PC-3 (cell line): ENCODE data around the gene ICE1. TPM values are rescaled to one million over a fixed set of nuclear protein-coding genes. Genes with fewer than 3 reads are reported as not detected.

ENCODE experiments used
- ATAC-seq: fragments of 200-7000 bp; cut with Tn5 transposase; 2 replicates; pipeline ENCODE4 v1.9.1; 2020; ENCODE audit warnings: mild to moderate bottlenecking, moderate library complexity
- BruUV-seq: library from RNA; stranded (reverse); fragments of 400-500 nt; replicated peaks from 2 replicates; lab custom pipeline; 2021; lab: Mats Ljungman, UMichigan
- CTCF ChIA-PET: fragments of 300-600 bp; sonication (Branson Sonifier 250); formaldehyde crosslinking; loops from one replicate; lab custom pipeline; 2022; ENCODE audit warnings: antibody characterized with exemption; lab: Charles Lee
- POLR2A ChIA-PET: fragments of 300-600 bp; sonication (Branson Sonifier 250); formaldehyde crosslinking; loops from one replicate; lab custom pipeline; 2022; ENCODE audit warnings: antibody characterized with exemption; ENCODE audit not compliant: unreplicated experiment; lab: Charles Lee
- DNase-seq: peaks from one replicate; pipeline ENCODE4 v3.0.0-alpha.2; 2015
- H2AFZ ChIP-seq: fragments of 300-600 bp; sonication (generic); 2 replicates; pipeline ENCODE4 v1.6.0; 2016; ENCODE audit warnings: antibody characterized with exemption, low read length
- H3F3A ChIP-seq: fragments of 300-600 bp; sonication (generic); one replicate; pipeline ENCODE4 v1.6.0; 2017; ENCODE audit warnings: antibody characterized with exemption, low read length, control low read depth, mild to moderate bottlenecking; ENCODE audit not compliant: unreplicated experiment
- H3K27ac ChIP-seq: fragments of 300-600 bp; sonication (generic); 2 replicates; pipeline ENCODE4 v1.5.1; 2016; ENCODE audit warnings: mild to moderate bottlenecking, low read length
- H3K27me3 ChIP-seq: fragments of 300-600 bp; sonication (generic); 2 replicates; pipeline ENCODE4 v1.6.1; 2016; ENCODE audit warnings: low read length, mixed read lengths
- H3K36me3 ChIP-seq: fragments of 300-600 bp; sonication (generic); 2 replicates; pipeline ENCODE4 v1.6.1; 2016; ENCODE audit warnings: low read depth, mixed run types, low read length, mixed read lengths
- H3K4me1 ChIP-seq: fragments of 300-600 bp; sonication (generic); 2 replicates; pipeline ENCODE4 v1.5.1; 2016; ENCODE audit warnings: low read length; ENCODE audit not compliant: insufficient read depth
- H3K4me2 ChIP-seq: fragments of 300-600 bp; sonication (generic); 2 replicates; pipeline ENCODE4 v1.6.0; 2016; ENCODE audit warnings: low read length
- H3K4me3 ChIP-seq: fragments of 300-600 bp; sonication (generic); 2 replicates; pipeline ENCODE4 v1.5.1; 2016; ENCODE audit warnings: mild to moderate bottlenecking, low read length, mixed read lengths
- H3K79me2 ChIP-seq: fragments of 300-600 bp; sonication (generic); 2 replicates; pipeline ENCODE4 v1.6.1; 2017; ENCODE audit warnings: low read length, mixed read lengths
- H3K9ac ChIP-seq: fragments of 300-600 bp; sonication (generic); 2 replicates; pipeline ENCODE4 v1.6.0; 2016; ENCODE audit warnings: mild to moderate bottlenecking, low read length
- H3K9me2 ChIP-seq: fragments of 300-600 bp; sonication (generic); replicated peaks from 2 replicates; pipeline ENCODE4 v1.6.1; 2016; ENCODE audit warnings: mixed run types, low read length, mixed read lengths
- H3K9me3 ChIP-seq: fragments of 300-600 bp; sonication (generic); 2 replicates; pipeline ENCODE4 v1.6.1; 2016; ENCODE audit warnings: low read length, mixed read lengths
- H4K20me1 ChIP-seq: fragments of 300-600 bp; sonication (generic); 2 replicates; pipeline ENCODE4 v1.6.1; 2016; ENCODE audit warnings: low read length, mixed read lengths
- CTCF ChIP-seq: fragments of 300-600 bp; sonication (generic); conservative IDR thresholded peaks from 2 replicates; pipeline ENCODE4 v1.5.1; 2017; ENCODE audit warnings: antibody characterized with exemption, low read depth, mild to moderate bottlenecking, low read length
- EZH2 ChIP-seq: fragments of 300-600 bp; sonication (generic); IDR thresholded peaks from one replicate; pipeline ENCODE4 v1.6.1; 2017; ENCODE audit warnings: antibody characterized with exemption, mild to moderate bottlenecking, low read length; ENCODE audit not compliant: unreplicated experiment
- EZH2phosphoT487 ChIP-seq: fragments of 300-600 bp; sonication (generic); IDR thresholded peaks from 2 replicates; pipeline ENCODE4 v1.6.1; 2018; ENCODE audit warnings: mild to moderate bottlenecking, antibody characterized with exemption, low read length, borderline replicate concordance
- intact Hi-C: fragments of 100-400 bp; cut with micrococcal nuclease; formaldehyde crosslinking; loops from 2 replicates; pipeline ENCODE4 v1.9.0; 2023
- total RNA-seq: library from RNA; depleted of rRNA; stranded (reverse); fragments of >200 nt; gene quantifications from 2 replicates; pipeline ENCODE4 v1.2.3, GENCODE V29; 2014

ICE1 gene
- total RNA-seq, 1 experiment from 2014 or later = 21.9 TPM

- Histone ChIP-seq H3K79me2 (no peaks in the 10 kb centered on the region), H2AFZ (no peak overlapping the region), H4K20me1 (no peaks in the 10 kb centered on the region), H3K4me2 (no peak overlapping the region), H3K27me3 (no peaks in the 10 kb centered on the region), H3F3A (no peaks in the 10 kb centered on the region), H3K27ac (no peak overlapping the region), H3K9me2 (no peaks in the 10 kb centered on the region), H3K9me3 (0 out of 2 replicates have a peak, but pooled peaks cover under 1% of the 10 kb centered on the region), H3K4me3 (no peak overlapping the region), H3K36me3 (no peaks in the 10 kb centered on the region), H3K9ac (no peak overlapping the region), H3K4me1 (peaks cover 12% of the 10 kb centered on the region; the same call in 1 of the 2 replicates)
- POLR2A ChIA-PET = no interaction called here
- TF ChIP-seq EZH2 (no peak), CTCF (no peak), EZH2phosphoT487 (no peak)
- DNase-seq = no peak
- CTCF ChIA-PET = no interaction called here
- BruUV-seq = no TSS peak
- ATAC-seq = no peak
- intact Hi-C loops = no loop called here
Measured at GRCh38 chr5:5414999-5415398, 7.5 kb upstream of the ICE1 start.

DNA sequence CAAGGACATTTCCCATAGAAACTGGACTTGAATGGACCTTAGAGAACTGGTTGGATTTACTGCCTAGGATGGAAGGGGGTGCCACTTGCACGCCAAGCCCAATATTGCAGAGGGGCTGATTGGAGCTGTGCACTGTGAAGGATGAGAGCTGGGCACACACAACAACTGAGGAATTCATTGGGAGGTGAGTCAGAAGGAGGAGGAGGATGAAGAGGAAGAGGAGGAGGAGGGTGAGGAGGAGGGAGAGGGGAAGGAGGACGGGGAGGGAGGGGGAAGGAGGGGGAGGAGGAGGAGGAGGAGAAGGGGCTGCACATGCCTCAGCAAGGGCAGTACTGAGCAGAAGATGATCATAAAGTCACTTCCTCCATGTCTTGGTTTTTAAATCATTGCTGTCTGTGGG is 5.7 kb upstream of the ICE1 start:
- Histone ChIP-seq H3K27ac (no peak overlapping the region), H3K4me3 (no peak overlapping the region), H4K20me1 (no peaks in the 10 kb centered on the region), H3K79me2 (no peaks in the 10 kb centered on the region), H3K9me3 (no peaks in the 10 kb centered on the region), H3K9me2 (no peaks in the 10 kb centered on the region), H3K9ac (no peak overlapping the region), H3K4me1 (peaks cover 19% of the 10 kb centered on the region), H3K27me3 (no peaks in the 10 kb centered on the region), H2AFZ (no peak overlapping the region), H3F3A (no peaks in the 10 kb centered on the region), H3K4me2 (no peak overlapping the region), H3K36me3 (no peaks in the 10 kb centered on the region)
- DNase-seq = no peak
- BruUV-seq = no TSS peak
- TF ChIP-seq EZH2phosphoT487 = no peak
- intact Hi-C loops = no loop called here
- ATAC-seq = no peak
- ChIA-PET CTCF (no interaction called here), POLR2A (no interaction called here)

DNA sequence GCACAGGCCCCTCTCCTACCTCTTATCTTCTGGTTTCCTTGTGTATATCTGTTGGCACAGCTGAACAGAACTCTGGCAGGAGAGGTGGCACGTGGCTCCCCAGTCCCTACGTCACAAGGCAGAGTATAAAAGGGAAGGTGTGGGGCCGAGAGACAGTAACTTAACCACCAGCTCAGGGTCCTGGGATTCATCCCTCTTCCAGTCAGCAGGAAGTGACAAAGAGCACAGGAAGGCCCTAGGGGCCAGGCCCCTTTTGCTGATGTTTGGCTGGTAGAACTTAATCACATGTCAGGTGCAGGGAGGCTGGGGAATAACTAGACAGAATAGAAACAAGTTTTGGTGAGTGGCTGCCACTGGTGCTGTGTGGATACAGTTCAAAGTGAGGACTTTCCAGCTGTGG is 4.5 kb upstream of the ICE1 start:
- H3K4me3 ChIP-seq = no peak overlapping the region
- peaks cover 5% of the 10 kb centered on the region for H3K79me2 ChIP-seq
- CTCF ChIA-PET = no interaction called here
- ATAC-seq = no peak
- no peak overlapping the region for H2AFZ ChIP-seq
- POLR2A ChIA-PET = no interaction called here
- H3K9me3 ChIP-seq = no peaks in the 10 kb centered on the region
- H3K4me1 ChIP-seq = peaks cover 19% of the 10 kb centered on the region
- H3F3A ChIP-seq = no peaks in the 10 kb centered on the region
- no peak overlapping the region for H3K27ac ChIP-seq
- H3K36me3 ChIP-seq = no peaks in the 10 kb centered on the region
- no peak for DNase-seq
- no peak for TF ChIP-seq EZH2
- TF ChIP-seq EZH2phosphoT487 = no peak
- TF ChIP-seq CTCF = no peak
- H3K9ac ChIP-seq = no peak overlapping the region
- no peaks in the 10 kb centered on the region for H3K9me2 ChIP-seq
- BruUV-seq = no TSS peak
- H3K27me3 ChIP-seq = no peaks in the 10 kb centered on the region
- H4K20me1 ChIP-seq = 0 out of 2 replicates have a peak, but pooled peaks cover under 1% of the 10 kb centered on the region
- intact Hi-C loops = no loop called here
- H3K4me2 ChIP-seq = no peak overlapping the region
